Measurements from ENCODE around the gene CYP46A1. TPM values are rescaled to one million over a fixed set of nuclear protein-coding genes. Genes with fewer than 3 reads are reported as not detected.

CYP46A1 gene
- total and polyA plus RNA-seq, 2 donors (not counting 1 experiment from before 2014, with no cell fraction given): 0.11 to 0.33 TPM

- no peak overlapping the region for H3K9ac ChIP-seq (ENCODE audit: insufficient read depth, low read length)
These were observed 10.6 kb upstream of the CYP46A1 start for GRCh38 chr14:99673305-99674063.

GRCh38 chr14:99674064-99674650, 9.9 kb upstream of the CYP46A1 start:
- Histone ChIP-seq H3K9ac (ENCODE audit: insufficient read depth, low read length) (no peak overlapping the region), H3K36me3 (ENCODE audit: control insufficient read depth, insufficient read depth, low read length) (no peaks in the 10 kb centered on the region), H3K4me2 (ENCODE audit: extremely low read depth, insufficient read depth, low read length) (no peak overlapping the region), H3K4me3 (replicated peaks in 1 of 4; ENCODE audit: control extremely low read depth in 1 of 4, insufficient read depth in 1 of 4, low read depth in 3 of 4, low read length in 4 of 4) (no peak overlapping the region), H3K27me3 (ENCODE audit: control insufficient read depth, insufficient read depth, low read length) (no peaks in the 10 kb centered on the region), H4K20me1 (ENCODE audit: control insufficient read depth, extremely low read depth, insufficient read depth, low read length) (no peaks in the 10 kb centered on the region), H3K27ac (ENCODE audit: insufficient read depth, low read length) (no peak overlapping the region), H3K9me3 (ENCODE audit: control insufficient read depth, insufficient read depth, low read depth, low read length) (no peaks in the 10 kb centered on the region), H3K79me2 (ENCODE audit: control insufficient read depth, insufficient read depth, low read length) (no peaks in the 10 kb centered on the region), H2AFZ (ENCODE audit: low read length) (no peak overlapping the region), H3K4me1 (ENCODE audit: control insufficient read depth, extremely low read depth, insufficient read depth, low read length) (no peaks in the 10 kb centered on the region)
- no peak for DNase-seq (ENCODE audit: low read depth in 2 of 2)
- no peak for TF ChIP-seq EZH2 (IDR thresholded peaks at IDR 0.05; ENCODE audit: low read length, missing control alignments)
- TF ChIP-seq CTCF (conservative IDR thresholded peaks at IDR 0.05 in 1 of 2, IDR thresholded peaks at IDR 0.05 in 1 of 2; ENCODE audit: low read depth in 1 of 2, low read length in 2 of 2): no peak

More at GRCh38 chr14:99673305-99674063, 10.6 kb upstream of the CYP46A1 start:
- Histone ChIP-seq H3K9me3 (ENCODE audit: control insufficient read depth, insufficient read depth, low read depth, low read length) (no peaks in the 10 kb centered on the region), H3K27me3 (ENCODE audit: control insufficient read depth, insufficient read depth, low read length) (no peaks in the 10 kb centered on the region), H2AFZ (ENCODE audit: low read length) (no peak overlapping the region), H3K27ac (ENCODE audit: insufficient read depth, low read length) (no peak overlapping the region), H3K4me3 (replicated peaks in 1 of 4; ENCODE audit: control extremely low read depth in 1 of 4, insufficient read depth in 1 of 4, low read depth in 3 of 4, low read length in 4 of 4) (no peak overlapping the region), H3K36me3 (ENCODE audit: control insufficient read depth, insufficient read depth, low read length) (no peaks in the 10 kb centered on the region), H3K79me2 (ENCODE audit: control insufficient read depth, insufficient read depth, low read length) (no peaks in the 10 kb centered on the region), H4K20me1 (ENCODE audit: control insufficient read depth, extremely low read depth, insufficient read depth, low read length) (no peaks in the 10 kb centered on the region), H3K4me2 (ENCODE audit: extremely low read depth, insufficient read depth, low read length) (no peak overlapping the region), H3K4me1 (ENCODE audit: control insufficient read depth, extremely low read depth, insufficient read depth, low read length) (no peaks in the 10 kb centered on the region)
- no peak for TF ChIP-seq EZH2 (IDR thresholded peaks at IDR 0.05; ENCODE audit: low read length, missing control alignments)
- no peak for TF ChIP-seq CTCF (conservative IDR thresholded peaks at IDR 0.05 in 1 of 2, IDR thresholded peaks at IDR 0.05 in 1 of 2; ENCODE audit: low read depth in 1 of 2, low read length in 2 of 2)
- no peak for DNase-seq (ENCODE audit: low read depth in 2 of 2)

GRCh38 chr14:99674776-99675381, 9.2 kb upstream of the CYP46A1 start:
- Histone ChIP-seq H3K27ac (ENCODE audit: insufficient read depth, low read length) (no peak overlapping the region), H3K9me3 (ENCODE audit: control insufficient read depth, insufficient read depth, low read depth, low read length) (no peaks in the 10 kb centered on the region), H3K4me3 (replicated peaks in 1 of 4; ENCODE audit: control extremely low read depth in 1 of 4, insufficient read depth in 1 of 4, low read depth in 3 of 4, low read length in 4 of 4) (no peak overlapping the region), H3K9ac (ENCODE audit: insufficient read depth, low read length) (no peak overlapping the region), H3K4me1 (ENCODE audit: control insufficient read depth, extremely low read depth, insufficient read depth, low read length) (no peaks in the 10 kb centered on the region), H3K4me2 (ENCODE audit: extremely low read depth, insufficient read depth, low read length) (no peak overlapping the region), H2AFZ (ENCODE audit: low read length) (no peak overlapping the region), H4K20me1 (ENCODE audit: control insufficient read depth, extremely low read depth, insufficient read depth, low read length) (no peaks in the 10 kb centered on the region), H3K79me2 (ENCODE audit: control insufficient read depth, insufficient read depth, low read length) (no peaks in the 10 kb centered on the region), H3K27me3 (ENCODE audit: control insufficient read depth, insufficient read depth, low read length) (no peaks in the 10 kb centered on the region), H3K36me3 (ENCODE audit: control insufficient read depth, insufficient read depth, low read length) (no peaks in the 10 kb centered on the region)
- DNase-seq (ENCODE audit: low read depth in 2 of 2): no peak
- TF ChIP-seq CTCF (conservative IDR thresholded peaks at IDR 0.05 in 1 of 2, IDR thresholded peaks at IDR 0.05 in 1 of 2; ENCODE audit: low read depth in 1 of 2, low read length in 2 of 2): no peak
- TF ChIP-seq EZH2 (IDR thresholded peaks at IDR 0.05; ENCODE audit: low read length, missing control alignments): no peak
